NCI-H187 (cell line): ENCODE results near the gene CFAP53.
"Not testable (repeated sequence)": the region's sequence is repeated elsewhere in the genome, so short reads cannot be mapped to it uniquely, and the experiment has no call there.

Source experiments
- DNase-seq, 2 experiments: peaks; one replicate each; lab custom pipeline; 2025; lab: John Stamatoyannopoulos, UW

Gene CFAP53

DNA sequence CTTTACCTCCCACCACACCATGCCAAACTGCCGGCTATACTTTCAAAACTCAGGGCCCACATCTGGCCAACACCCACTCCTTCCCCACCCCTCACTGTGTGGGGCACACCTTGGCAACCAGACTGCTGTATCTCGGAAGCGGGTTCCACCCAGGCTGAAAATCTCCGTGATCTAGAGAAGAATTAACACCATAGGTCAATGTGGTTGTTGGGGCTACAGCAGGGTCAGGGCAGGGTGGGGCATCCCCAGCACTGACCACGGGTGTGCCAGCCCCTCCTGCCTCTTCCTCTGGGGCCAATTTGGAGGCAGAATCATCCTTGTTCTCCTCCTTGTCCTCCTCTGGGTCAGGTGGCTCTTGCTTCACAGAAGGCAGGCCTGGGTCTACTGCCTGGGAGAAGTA lies 6.3 kb upstream of the CFAP53 start:
- DNase-seq, result no peak

DNA sequence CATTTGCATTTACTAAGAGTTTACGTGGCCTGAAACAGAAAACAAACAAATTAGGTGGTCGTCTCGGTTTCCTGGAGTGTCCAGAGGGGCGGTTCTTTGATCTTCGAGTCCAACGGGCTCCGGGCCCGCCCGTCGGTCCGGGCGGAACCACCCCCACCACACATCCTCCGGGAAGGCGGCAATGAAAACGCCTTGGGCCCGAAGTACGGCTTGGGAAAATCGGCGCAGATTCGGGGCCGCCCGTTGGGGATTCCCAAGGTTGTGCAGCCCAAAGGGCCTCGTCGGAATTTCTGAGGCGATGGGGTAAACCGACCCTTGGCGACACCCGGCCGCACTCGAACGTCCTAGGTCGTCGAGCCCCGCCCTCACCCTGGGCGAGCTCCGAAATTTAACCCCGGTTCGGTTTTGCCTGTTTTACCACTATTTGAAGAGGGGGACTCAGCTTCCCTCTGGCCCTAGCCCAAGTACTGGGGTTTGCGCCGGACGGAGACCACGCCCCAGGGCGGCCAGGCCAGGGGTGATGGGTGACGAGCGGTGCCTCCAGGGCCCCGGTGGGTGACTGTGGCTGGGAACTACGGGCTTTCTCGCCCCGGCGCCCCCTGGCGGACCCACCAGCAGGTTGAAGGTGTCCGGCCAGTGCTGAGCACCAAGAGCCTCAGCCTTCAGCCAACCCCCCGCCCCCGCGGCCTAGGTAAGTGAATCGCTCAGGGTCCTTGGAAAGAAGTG lies 1.9 kb upstream of the CFAP53 start:
- no peak for DNase-seq

DNA sequence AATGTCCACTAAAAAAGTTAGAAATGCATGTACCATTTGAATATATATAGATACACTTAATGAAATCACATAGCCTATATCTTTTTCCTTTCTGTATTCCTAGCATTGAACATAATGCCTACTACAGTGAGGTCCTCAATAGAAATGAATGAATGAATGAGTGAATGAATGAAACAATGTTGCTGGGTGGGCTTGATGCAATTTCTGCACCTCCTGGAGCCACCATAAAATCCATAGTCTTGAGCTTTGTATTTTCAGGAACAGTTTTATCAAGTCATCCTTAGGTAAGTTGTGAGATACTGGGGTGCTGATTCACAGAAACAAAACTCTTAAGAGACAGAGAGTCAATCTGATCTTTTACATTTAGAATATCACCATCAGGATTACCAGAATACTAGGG lies 3.3 kb downstream of the CFAP53 start:
- DNase-seq, result no peak

DNA sequence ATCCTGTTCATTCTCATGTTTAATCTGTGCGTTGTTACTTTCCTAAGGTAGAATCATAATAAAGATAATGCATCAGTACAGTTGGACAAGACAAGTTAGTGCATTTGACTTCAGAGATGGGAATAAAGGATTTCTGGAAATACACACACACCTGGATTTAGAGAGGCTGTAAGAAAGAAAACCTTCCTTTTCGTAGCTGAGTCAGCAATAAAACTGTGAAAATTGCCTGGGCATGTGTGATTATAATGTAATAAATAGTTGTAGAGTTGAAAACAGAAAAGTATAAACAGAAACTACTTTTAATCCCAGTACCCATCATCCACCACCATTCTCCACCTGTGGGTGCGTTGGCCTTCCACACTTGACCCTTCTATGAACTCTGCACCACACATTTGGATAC lies 15.4 kb downstream of the CFAP53 start:
- DNase-seq, result no peak

DNA sequence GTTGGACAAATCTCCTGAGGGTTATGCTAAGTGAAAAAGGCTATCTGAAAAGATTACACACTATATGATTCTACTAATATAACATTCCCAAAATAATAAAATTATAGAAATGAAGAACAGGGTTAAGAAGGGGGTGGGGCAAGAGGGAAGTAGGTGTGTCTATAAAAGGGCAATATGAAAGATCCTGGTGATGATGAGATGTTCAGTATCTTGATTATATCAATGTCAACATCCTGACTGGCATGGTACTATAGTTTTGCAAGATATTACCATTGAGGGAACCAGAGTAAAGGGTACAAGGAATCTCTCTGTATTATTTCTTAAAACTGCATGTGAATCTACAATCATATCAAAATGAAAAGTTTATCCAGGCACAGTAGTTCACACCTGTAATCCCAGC lies 16.7 kb downstream of the CFAP53 start:
- DNase-seq, result no peak

DNA sequence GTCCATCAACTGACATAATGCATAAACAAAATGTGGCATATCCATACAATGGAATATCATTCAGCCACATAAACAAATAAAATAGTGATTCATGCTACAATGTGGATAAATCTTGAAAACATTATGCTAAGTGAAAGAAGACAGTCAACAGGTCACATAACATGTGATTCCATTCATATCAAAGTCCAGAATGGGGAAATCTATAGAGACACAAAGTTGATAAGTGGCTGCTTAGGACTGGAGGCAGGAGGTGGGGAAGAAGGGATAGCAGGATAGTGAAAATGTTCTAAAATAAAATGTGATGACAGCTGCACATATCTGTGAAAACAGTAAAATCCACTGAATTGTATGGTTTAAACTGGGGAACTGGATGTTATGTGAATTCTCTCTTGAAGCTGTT lies 18.7 kb downstream of the CFAP53 start:
- DNase-seq, result no peak

DNA sequence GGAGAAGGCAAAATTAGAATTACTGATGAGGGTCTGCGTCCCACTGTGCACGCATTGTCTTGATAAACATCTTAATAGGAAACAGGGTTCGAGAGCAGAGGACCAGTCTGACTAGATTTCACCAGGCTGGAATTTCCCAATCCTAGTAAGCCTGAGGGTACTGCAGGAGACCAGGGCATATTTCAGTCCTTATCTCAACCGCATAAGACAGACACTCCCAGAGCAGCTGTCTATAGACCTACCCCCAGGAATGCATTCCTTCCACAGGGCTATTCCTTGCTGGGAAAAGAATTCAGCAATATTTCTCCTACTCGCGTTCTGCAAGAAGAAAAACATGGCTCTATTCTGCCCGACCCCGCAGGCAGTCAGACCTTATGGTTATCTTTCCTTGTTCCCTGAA lies 24.5 kb downstream of the CFAP53 start:
- not testable (repeated sequence) for DNase-seq

DNA sequence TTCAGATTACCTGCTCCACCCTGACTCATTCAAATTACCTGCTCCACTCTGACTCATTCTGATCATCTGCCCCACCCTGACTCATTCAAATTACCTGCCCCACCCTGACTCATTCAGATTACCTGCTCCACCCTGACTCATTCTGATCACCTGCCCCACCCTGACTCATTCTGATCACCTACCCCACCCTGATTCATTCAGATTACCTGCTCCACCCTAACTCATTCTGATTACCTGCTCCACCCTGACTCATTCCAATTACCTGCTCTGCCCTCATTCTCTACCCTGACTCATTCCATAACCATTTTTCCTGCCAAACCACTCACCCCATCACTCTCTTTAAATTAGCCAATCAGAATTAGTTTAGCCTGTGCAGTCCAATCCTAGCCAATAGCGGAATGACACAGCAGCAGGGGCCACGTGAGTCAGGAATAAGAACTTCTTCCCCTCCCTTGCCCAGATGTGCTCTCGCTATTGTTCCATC lies 26.2 kb downstream of the CFAP53 start:
- DNase-seq, result no peak

DNA sequence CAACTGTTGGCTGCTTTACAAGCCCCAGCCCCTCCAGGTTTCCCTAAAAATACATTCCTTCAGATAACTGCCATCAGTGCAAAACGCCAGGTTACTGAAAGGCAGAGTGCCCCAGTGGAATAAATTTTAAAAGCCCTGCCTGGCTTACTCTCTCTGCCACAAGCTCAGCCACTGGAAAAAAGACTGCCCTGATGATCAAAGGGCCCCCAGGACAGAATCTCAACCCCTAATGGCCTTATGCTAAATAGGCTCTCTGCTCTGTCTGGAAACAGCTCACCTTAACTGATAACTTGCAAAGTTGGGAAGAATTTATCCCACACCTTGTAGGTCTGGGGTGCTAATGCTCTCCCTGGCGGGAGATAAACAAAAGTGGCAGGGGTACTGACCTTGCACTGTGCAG lies 33.9 kb downstream of the CFAP53 start:
- no peak for DNase-seq

DNA sequence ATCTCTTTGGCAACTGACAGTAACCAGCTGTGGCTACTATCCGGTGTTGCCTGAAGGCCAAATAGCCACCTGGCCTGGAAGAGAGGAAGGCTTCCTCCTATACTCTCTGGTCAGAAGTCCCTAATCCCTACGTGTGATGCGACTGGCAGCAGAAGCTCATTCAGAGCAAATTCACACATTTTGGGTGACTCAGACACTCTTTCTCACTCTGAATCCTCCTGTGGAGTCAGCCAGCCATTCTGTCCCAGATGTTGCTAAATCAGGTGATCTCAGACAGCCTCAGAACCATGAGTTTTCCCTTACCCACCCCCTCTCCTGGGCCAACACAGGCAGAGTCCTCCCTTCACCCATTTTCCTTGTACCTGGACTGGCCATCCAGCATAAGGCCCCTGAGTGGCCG lies 34.7 kb downstream of the CFAP53 start:
- DNase-seq, result no peak

DNA sequence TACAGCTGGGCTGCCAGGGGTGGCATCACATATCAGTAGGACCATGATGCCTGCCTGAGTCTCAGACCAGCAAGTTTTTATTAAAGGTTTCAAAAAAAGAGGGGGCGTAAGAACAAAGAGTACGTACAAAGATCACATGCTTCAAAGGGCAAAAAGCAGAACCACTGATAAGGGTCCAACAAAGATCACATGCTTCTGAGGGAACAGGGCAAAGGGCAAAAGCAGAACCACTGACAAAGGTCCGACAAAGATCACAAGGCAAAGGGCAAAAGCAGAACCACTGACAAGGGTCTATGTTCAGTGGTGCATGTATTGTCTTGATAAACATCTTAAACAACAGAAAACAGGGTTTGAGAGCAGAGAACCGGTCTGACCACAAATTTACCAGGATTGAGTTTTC lies 46.0 kb downstream of the CFAP53 start:
- not testable (repeated sequence) for DNase-seq

DNA sequence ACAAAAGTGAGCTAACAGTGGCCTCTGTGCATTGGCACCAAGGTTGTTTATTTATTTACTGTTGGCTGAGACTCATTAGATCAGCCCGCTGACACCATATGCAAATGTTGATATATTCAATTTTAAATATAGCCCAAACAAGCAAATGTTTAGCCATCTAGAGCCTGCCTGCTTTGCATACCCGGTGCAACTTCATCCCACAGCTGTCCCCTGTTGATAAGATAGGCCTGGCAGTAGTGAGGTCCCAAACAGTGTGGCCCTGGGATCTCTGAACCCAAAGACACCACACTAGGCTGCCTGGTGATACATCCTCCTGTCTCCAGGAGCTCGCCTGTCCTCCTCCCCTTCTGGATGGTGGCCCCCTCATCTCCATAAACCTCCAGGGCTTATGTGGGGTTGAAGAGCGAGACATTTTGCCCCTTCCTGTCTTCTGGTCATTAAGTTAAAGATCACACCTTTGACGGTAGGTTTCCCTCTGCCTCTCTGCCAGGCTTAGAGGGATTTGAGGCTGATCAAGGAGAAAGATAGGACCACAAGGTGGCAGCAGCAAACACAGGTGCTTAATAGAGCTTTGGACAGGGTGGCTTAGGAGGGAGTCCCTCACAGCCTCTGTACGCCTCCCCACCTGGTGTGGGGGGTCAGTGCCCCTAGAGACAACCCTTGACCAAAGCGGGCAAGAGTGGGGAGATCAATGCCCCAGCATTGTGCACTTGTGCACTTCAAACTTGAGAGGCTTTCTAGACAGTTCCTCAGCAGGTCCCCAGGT lies 47.7 kb downstream of the CFAP53 start:
- DNase-seq, result no peak

DNA sequence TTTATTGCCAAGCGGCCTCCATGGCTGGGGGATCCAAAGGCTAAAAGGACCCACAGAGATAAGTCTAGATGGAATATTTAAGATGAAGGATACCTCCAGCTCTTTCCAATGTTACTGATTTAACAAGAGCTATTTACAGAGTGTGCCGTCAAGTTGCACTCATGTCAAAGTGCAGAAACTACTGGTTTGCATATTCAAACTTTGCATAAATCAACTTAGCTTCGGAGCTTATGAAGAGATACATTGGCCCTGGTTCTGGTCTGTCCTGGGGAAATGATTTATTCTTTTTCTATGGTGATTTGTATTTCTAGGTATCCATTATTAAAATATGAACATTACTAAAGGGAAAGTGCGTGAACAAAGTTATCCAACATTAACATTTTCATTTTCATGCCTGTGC lies 57.0 kb downstream of the CFAP53 start:
- DNase-seq, result no peak

DNA sequence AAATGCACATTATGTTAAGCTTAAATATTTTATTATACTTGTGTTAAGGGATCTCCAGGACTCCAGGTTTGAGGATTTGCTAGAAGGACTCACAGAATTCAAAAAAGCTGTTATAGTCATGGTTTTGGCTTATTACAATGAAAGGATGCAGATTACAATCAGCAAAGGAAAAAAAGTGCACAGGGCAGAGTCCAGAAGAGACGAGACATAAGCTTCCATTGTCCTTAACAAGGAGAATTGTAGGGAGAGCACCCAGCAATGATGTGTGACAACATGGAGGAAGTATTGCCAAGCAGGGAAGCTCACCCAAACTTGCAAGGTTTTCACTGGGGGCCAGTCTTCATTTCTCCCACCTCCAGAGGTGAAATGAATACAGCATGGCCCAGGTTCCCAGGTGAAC lies 58.6 kb downstream of the CFAP53 start:
- no peak for DNase-seq

DNA sequence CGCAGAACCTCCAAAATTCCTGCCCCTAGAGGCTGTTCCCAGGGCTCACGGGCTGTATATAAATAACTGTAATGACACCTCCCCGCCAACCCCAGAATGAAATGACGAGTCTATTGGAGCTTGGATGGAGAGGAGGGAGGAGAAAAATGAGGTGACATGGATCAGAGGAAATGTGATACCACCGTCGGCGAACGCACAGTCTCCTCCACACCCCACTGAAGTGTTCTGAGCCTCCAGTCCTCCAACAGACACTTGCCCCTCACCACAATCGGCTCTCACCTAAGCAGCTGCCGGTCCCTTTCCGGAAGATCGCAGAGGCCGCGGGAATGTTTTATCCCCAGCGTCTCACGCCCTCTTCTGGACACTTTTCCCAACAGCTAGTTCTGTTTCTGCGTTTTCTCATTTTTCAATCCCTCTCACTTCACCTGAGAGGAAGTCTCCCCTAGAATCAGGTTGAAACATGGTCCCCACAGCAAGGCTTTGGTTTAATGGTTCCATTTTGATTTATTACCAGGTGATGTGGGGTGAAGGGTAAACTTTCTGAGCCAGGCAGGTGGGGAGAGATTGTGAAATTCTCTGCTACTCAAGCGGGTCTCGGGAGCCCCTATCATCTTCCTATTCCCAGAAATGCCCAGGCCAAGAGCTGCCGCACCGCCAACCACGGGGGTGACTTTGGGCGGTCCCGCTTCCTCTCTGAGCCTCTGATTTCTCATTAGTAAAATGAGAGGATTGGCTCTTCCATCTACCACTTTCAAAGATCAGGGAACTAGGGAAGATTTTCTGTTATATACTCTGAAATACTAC lies 62.3 kb downstream of the CFAP53 start:
- peak; percentile 58 to 69 for DNase-seq

DNA sequence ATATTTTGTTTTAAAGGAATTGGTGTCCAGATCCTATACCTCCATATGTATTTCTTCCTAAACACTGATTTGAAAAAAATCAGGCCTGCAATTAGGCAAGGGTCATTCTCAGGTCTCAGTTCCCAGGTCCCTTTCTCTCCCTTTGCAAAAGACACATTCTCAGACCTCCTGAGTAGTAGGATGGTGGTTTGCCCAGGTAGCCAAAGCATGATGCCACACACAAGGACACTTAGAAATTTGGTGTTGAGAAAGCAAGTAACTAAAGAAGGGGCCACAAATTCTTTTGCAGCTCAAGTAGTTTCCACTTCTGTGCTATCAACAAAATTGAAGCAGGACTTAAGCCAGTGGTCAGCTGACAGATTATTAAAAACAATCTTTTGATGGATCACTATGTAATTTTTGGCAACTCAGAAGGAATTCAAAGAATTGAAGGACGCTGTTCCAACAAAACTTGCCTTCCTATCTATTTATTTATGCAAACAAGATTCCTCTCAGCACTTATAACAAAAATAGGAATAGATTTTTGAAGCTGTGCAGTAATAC lies 64.7 kb downstream of the CFAP53 start:
- no peak for DNase-seq

DNA sequence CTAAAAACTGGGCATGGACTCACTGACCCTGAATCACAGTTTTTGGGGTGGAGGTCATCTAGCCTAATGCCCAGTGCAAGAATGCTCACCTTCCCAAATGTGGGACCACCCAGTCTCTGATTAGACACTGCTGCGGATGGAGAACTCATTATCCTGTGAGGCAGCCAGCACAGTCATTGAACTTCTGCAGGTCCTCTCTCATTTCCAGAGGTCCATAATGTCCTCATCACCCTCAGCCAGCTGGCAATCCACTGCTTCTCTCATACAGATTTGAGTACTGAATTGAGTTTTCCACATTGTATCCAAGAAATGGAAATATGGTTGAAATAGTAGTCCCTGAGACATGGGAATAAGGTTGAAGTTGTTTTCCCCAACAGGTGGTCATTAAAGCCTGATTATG lies 66.4 kb downstream of the CFAP53 start:
- no peak for DNase-seq

DNA sequence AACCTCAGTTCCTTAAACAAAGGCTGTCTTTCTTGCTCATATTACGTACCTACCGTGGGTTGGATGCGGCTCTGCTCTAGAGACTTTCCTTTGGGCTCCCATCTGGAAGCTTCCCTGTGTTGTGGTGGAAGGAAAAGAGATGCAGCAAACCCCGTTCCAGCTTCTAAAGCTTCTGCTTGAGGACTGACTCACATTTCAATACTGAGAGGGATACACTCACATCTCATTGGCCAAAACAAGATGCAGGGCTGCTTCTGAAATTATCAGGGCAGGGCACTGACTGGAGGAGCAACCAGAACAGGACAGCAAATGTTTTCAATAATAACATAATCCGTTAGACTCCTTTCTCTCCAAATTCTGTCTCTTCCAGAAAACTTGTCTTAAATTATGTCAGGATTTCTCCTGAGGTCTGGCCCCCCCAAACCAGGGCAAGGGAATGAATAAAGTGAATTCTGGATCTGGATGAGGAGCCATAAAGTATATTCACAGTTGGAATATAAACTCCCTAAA lies 66.9 kb downstream of the CFAP53 start:
- DNase-seq, result no peak

DNA sequence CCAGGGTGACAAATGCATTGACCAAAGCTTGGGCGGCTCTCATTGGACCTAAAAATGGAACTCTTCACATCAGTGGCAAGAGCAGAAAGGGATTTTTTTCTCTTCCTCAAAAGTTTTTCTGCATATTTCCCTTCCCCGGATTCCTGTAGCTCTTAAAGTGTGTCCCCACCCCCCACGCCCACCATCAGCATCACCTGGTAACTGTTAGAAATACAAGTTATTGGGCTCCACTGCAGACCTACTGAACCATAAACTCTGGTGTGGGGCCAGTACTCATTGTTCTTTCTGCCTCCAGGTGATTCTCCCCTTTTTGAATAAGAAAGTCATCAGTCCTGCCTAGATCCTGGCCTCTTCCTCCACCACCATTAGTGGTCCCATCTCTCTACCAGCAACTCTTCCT lies 70.0 kb downstream of the CFAP53 start:
- no peak for DNase-seq

DNA sequence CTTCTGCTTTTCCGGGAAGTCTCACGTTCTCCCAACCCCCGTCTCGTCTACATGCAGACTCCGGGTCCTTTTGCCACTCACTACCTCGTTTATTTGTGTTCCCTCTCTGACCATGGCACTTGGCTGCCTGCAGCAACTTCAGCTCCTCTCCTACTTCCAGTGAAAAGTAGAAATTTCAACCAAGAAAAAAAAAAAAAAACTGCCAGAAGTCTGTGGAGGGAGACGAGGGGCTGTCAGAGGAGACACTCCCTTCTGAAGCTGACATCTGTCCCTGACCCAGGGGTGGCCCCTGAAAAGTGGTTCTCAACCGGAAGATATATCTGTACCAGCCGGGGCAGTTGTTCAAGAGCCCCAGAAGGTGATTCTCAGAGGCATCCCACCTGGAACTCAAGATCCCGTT lies 70.6 kb downstream of the CFAP53 start:
- DNase-seq, result no peak

DNA sequence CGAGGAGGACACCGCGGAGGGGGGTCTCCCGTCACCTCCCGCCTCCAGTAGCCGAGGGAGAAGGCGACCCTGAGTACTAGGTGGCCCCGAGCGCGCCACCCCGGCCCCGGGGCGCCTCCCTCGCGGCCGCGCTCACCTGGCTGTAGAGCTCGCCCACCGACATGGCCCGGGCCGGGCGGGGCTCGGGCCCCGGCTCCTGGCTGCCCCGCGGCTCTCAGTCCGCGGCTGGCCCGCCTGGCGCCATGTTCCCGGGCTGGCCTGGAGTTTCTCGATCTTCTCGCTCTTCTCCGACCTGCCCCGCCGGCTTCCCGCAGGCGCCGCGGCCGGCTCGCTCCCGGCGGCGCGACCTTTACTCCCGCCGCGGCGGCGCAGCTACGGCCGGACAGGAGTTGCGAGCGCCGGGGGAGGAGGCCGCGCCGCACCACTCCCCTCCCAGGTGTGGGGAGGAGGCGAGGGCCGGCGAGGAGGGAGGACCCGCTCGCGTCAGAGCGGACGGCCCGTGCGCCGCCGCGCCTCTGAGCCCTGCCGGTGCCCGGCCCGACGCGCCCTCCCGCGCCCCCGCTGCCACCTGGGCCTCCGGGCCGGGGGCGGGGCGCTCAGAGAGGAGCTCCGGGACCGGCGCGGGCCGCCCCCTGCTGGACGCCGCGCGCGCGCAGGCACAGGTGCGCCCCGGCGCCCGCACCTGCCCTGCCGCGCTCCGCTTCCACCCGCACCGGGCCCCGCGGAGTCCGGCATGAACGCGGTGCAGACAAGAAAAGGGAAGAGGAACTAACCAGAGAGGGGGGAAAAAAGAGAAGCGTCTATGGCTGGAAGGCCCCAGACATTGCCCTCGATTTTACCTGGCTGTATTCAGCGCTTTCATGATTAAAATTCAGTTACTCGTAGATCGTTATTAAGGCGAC lies 71.4 kb downstream of the CFAP53 start, which contains the start of gene MYO5B:
Gene MYO5B, minus strand, starts transcription at position 517 of the 902 bp plus-strand sequence. Its CDS starts 354 bp downstream, at position 163.
- DNase-seq, result peak in 1 of 2 experiments; percentile 64
